Measurements from ENCODE around the gene TACC2. TPM values are rescaled to one million over a fixed set of nuclear protein-coding genes. Genes with fewer than 3 reads are reported as not detected.

The TACC2 gene
- total and polyA plus RNA-seq, 3 experiments from 2014 or later: not detected

GRCh38 chr10:122163174-122164022, 174.4 kb downstream of the TACC2 start:
- ChIA-PET CTCF (interaction anchor here (1.5 kb wide), 1 partner anchor 8 kb away, joined by 3 read pairs; no protein-coding TSS in a partner anchor), POLR2A (no interaction called here)
- peaks cover 46 to 82% of the 10 kb centered on the region in 2 donors for H3K27me3 Mint-ChIP-seq
- H3K27ac ChIP-seq (ENCODE audit: low read depth, low read length): no peak overlapping the region
- no peak overlapping the region for H3K4me3 Mint-ChIP-seq
- no peaks in the 10 kb centered on the region for H3K9me3 ChIP-seq (ENCODE audit: low read length)
- H3K9me3 Mint-ChIP-seq: peaks cover 0 to 4% (median 0%) of the 10 kb centered on the region in 5 donors
- no peaks in the 10 kb centered on the region for H3K36me3 Mint-ChIP-seq
- no peak for DNase-seq
- H3K27ac Mint-ChIP-seq: no peak overlapping the region
- H3K4me1 ChIP-seq (ENCODE audit: insufficient read depth, low read length): no peaks in the 10 kb centered on the region
- H3K27me3 ChIP-seq (ENCODE audit: insufficient read depth, low read length, poor library complexity, severe bottlenecking): peaks cover 3% of the 10 kb centered on the region
- H3K36me3 ChIP-seq (ENCODE audit: insufficient read depth, low read length): no peaks in the 10 kb centered on the region
- no peak overlapping the region for H3K4me3 ChIP-seq (ENCODE audit: low read length)
- H3K4me1 Mint-ChIP-seq: peaks cover 4 to 16% (median 6%) of the 10 kb centered on the region in 3 donors

GRCh38 chr10:122164023-122164601, 175.1 kb downstream of the TACC2 start:
- H3K27ac Mint-ChIP-seq: no peak overlapping the region
- H3K27me3 Mint-ChIP-seq: peaks cover 46 to 75% of the 10 kb centered on the region in 2 donors
- H3K36me3 ChIP-seq (ENCODE audit: insufficient read depth, low read length): no peaks in the 10 kb centered on the region
- peaks cover 0 to 4% (median 0%) of the 10 kb centered on the region in 5 donors for H3K9me3 Mint-ChIP-seq
- H3K4me1 ChIP-seq (ENCODE audit: insufficient read depth, low read length): no peaks in the 10 kb centered on the region
- H3K4me3 Mint-ChIP-seq: peak overlapping the region in 4 of 7 donors; percentile 8 to 57 (median 32)
- H3K9me3 ChIP-seq (ENCODE audit: low read length): no peaks in the 10 kb centered on the region
- peaks cover 4 to 16% (median 6%) of the 10 kb centered on the region in 3 donors for H3K4me1 Mint-ChIP-seq
- H3K36me3 Mint-ChIP-seq: no peaks in the 10 kb centered on the region
- no peak for DNase-seq
- CTCF ChIA-PET: no interaction called here
- peaks cover 3% of the 10 kb centered on the region for H3K27me3 ChIP-seq (ENCODE audit: insufficient read depth, low read length, poor library complexity, severe bottlenecking)
- H3K27ac ChIP-seq (ENCODE audit: low read depth, low read length): no peak overlapping the region
- no peak overlapping the region for H3K4me3 ChIP-seq (ENCODE audit: low read length)
- POLR2A ChIA-PET: no interaction called here

GRCh38 chr10:122164815-122165483, 176.0 kb downstream of the TACC2 start:
- H3K4me3 Mint-ChIP-seq: peak overlapping the region in 1 of 7 donors; percentile 57
- no peaks in the 10 kb centered on the region for H3K4me1 ChIP-seq (ENCODE audit: insufficient read depth, low read length)
- H3K4me3 ChIP-seq (ENCODE audit: low read length): no peak overlapping the region
- H3K27me3 Mint-ChIP-seq: peaks cover 43 to 72% of the 10 kb centered on the region in 2 donors
- no peaks in the 10 kb centered on the region for H3K9me3 ChIP-seq (ENCODE audit: low read length)
- DNase-seq: no peak
- H3K27ac Mint-ChIP-seq: no peak overlapping the region
- peaks cover 0 to 4% (median 0%) of the 10 kb centered on the region in 5 donors for H3K9me3 Mint-ChIP-seq
- no peak overlapping the region for H3K27ac ChIP-seq (ENCODE audit: low read depth, low read length)
- H3K4me1 Mint-ChIP-seq: peaks cover 4 to 16% (median 6%) of the 10 kb centered on the region in 3 donors
- H3K36me3 Mint-ChIP-seq: no peaks in the 10 kb centered on the region
- ChIA-PET CTCF (no interaction called here), POLR2A (no interaction called here)
- H3K36me3 ChIP-seq (ENCODE audit: insufficient read depth, low read length): no peaks in the 10 kb centered on the region
- peaks cover 3% of the 10 kb centered on the region for H3K27me3 ChIP-seq (ENCODE audit: insufficient read depth, low read length, poor library complexity, severe bottlenecking)

- Histone ChIP-seq H3K36me3 (ENCODE audit: insufficient read depth, low read length) (no peaks in the 10 kb centered on the region), H3K4me3 (ENCODE audit: low read length) (no peak overlapping the region), H3K27ac (ENCODE audit: low read depth, low read length) (no peak overlapping the region), H3K27me3 (ENCODE audit: insufficient read depth, low read length, poor library complexity, severe bottlenecking) (peaks cover 3% of the 10 kb centered on the region), H3K4me1 (ENCODE audit: insufficient read depth, low read length) (no peaks in the 10 kb centered on the region), H3K9me3 (ENCODE audit: low read length) (no peaks in the 10 kb centered on the region)
- Mint-ChIP-seq H3K27me3 (peaks cover 37 to 67% of the 10 kb centered on the region in 2 donors), H3K27ac (no peak overlapping the region), H3K4me1 (peaks cover 4 to 16% (median 6%) of the 10 kb centered on the region in 3 donors), H3K9me3 (peaks cover 0 to 4% (median 0%) of the 10 kb centered on the region in 5 donors), H3K4me3 (no peak overlapping the region), H3K36me3 (no peaks in the 10 kb centered on the region)
- ChIA-PET POLR2A (no interaction called here), CTCF (no interaction called here)
- no peak for DNase-seq
Measured at GRCh38 chr10:122165484-122166276, 176.7 kb downstream of the TACC2 start.

GRCh38 chr10:122168101-122168500, 179.1 kb downstream of the TACC2 start:
- no peaks in the 10 kb centered on the region for H3K27me3 ChIP-seq (ENCODE audit: insufficient read depth, low read length, poor library complexity, severe bottlenecking)
- CTCF ChIA-PET: no interaction called here
- POLR2A ChIA-PET: no interaction called here
- DNase-seq: no peak
- no peak overlapping the region for H3K27ac ChIP-seq (ENCODE audit: low read depth, low read length)
- Mint-ChIP-seq H3K36me3 (no peaks in the 10 kb centered on the region), H3K4me3 (no peak overlapping the region), H3K27ac (no peak overlapping the region), H3K27me3 (peaks cover 22 to 49% of the 10 kb centered on the region in 2 donors), H3K9me3 (peaks cover 0 to 6% (median 0%) of the 10 kb centered on the region in 5 donors), H3K4me1 (peaks cover 4 to 12% (median 6%) of the 10 kb centered on the region in 3 donors)
- H3K9me3 ChIP-seq (ENCODE audit: low read length): no peaks in the 10 kb centered on the region
- no peaks in the 10 kb centered on the region for H3K4me1 ChIP-seq (ENCODE audit: insufficient read depth, low read length)
- no peak overlapping the region for H3K4me3 ChIP-seq (ENCODE audit: low read length)
- H3K36me3 ChIP-seq (ENCODE audit: insufficient read depth, low read length): no peaks in the 10 kb centered on the region

DNA sequence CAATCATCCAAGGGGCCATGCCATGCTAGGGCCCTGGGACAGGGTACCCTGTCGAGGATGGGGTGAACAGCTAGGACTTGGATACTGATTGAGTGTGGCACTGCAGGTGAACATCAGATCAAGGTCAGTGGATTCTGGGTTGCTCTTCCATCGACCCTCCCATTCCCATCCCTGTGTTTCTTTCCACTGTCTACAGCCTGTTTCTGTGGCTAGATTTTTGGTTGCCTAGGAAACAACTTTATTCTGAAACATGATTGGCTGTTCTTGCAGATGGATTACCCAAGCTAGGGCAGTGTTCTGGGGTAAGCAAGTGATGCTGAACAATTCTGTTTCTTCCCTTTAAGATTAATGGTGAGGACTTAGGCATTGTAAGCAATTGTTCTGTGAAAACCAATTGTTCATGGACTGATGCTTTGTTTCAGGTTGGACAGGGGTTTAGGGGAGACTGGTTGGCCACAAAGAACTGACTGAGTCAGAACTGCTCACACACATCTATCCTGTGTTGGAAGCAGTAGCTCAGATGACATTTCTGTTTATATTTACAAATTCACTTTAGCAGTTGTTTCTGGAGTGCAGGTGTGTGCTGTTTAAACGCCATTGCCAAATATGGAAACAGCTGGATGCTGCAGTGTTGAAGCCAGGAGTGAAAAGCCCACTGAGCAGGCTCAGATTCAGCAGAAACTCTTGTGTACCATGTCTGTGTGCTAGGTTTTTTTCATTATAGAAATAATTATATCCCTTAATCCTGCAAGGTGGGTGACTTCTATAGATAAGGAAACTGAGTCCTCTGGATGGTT, 179.8 kb downstream of the TACC2 start:
- CTCF ChIA-PET: no interaction called here
- no peak overlapping the region for H3K4me3 ChIP-seq (ENCODE audit: low read length)
- no peaks in the 10 kb centered on the region for H3K4me1 ChIP-seq (ENCODE audit: insufficient read depth, low read length)
- no peaks in the 10 kb centered on the region for H3K36me3 Mint-ChIP-seq
- H3K9me3 Mint-ChIP-seq: peaks cover 0 to 6% (median 0%) of the 10 kb centered on the region in 5 donors
- H3K4me3 Mint-ChIP-seq: no peak overlapping the region
- H3K9me3 ChIP-seq (ENCODE audit: low read length): no peaks in the 10 kb centered on the region
- POLR2A ChIA-PET: no interaction called here
- no peaks in the 10 kb centered on the region for H3K27me3 ChIP-seq (ENCODE audit: insufficient read depth, low read length, poor library complexity, severe bottlenecking)
- peaks cover 22 to 48% of the 10 kb centered on the region in 2 donors for H3K27me3 Mint-ChIP-seq
- no peak overlapping the region for H3K27ac ChIP-seq (ENCODE audit: low read depth, low read length)
- no peak overlapping the region for H3K27ac Mint-ChIP-seq
- H3K36me3 ChIP-seq (ENCODE audit: insufficient read depth, low read length): no peaks in the 10 kb centered on the region
- H3K4me1 Mint-ChIP-seq: peaks cover 4 to 11% (median 6%) of the 10 kb centered on the region in 3 donors
- DNase-seq: no peak

DNA sequence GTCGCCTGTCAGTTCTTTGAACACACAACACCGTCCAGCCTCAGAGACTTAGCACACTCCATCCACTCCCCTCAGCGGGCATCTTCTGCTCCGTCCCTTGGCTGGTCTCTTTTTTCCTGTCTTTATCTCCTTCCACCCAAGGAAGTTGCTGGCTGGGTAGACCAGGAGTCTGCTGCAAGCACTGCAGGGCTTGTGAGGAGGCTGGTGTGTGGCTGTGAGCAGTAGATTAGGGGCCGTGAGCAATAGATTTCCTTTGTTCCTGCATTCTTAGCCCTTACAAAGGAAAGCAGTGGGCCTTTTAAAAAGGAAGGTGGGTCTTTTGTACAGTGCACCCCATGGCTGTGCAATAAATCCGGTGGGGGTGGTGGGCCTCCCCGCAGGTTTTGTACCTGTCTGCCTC, 181.8 kb downstream of the TACC2 start:
- no peaks in the 10 kb centered on the region for H3K4me1 Mint-ChIP-seq
- CTCF ChIA-PET: no interaction called here

More for the DNA sequence above, 181.8 kb downstream of the TACC2 start:
- POLR2A ChIA-PET: no interaction called here
- Histone ChIP-seq H3K27me3 (ENCODE audit: insufficient read depth, low read length, poor library complexity, severe bottlenecking) (no peaks in the 10 kb centered on the region), H3K27ac (ENCODE audit: low read depth, low read length) (no peak overlapping the region), H3K4me1 (ENCODE audit: insufficient read depth, low read length) (no peaks in the 10 kb centered on the region), H3K36me3 (ENCODE audit: insufficient read depth, low read length) (no peaks in the 10 kb centered on the region), H3K9me3 (ENCODE audit: low read length) (no peaks in the 10 kb centered on the region), H3K4me3 (ENCODE audit: low read length) (no peak overlapping the region)
- H3K27me3 Mint-ChIP-seq: peaks cover 9 to 32% of the 10 kb centered on the region in 2 donors
- H3K4me3 Mint-ChIP-seq: no peak overlapping the region
- DNase-seq: no peak
- H3K27ac Mint-ChIP-seq: no peak overlapping the region
- H3K36me3 Mint-ChIP-seq: no peaks in the 10 kb centered on the region
- peaks cover 0 to 4% (median 0%) of the 10 kb centered on the region in 5 donors for H3K9me3 Mint-ChIP-seq

All from CD8-positive, alpha-beta memory T cell (primary cell).